Right lobe of liver (tissue), 4 donors: ENCODE results near the gene CCDC68.

Experiments
- CTCF ChIP-seq, 4 donors: fragments of 200-600 bp in 3 of 4; fragments of 450-650 bp in 1 of 4; IDR thresholded peaks; one replicate each; pipeline versions ENCODE4 v1.5.1 to v1.8.0; 2016 to 2022; ENCODE audit warnings: antibody characterized with exemption in 4 of 4, mild to moderate bottlenecking in 2 of 4
- POLR2A ChIP-seq: fragments of 450-650 bp; IDR thresholded peaks from one replicate; pipeline ENCODE4 v1.6.1; 2017; ENCODE audit warnings: antibody characterized with exemption, mild to moderate bottlenecking
- donor health status: DM: no; HTN: no; CAD: no.
- donor health status: DM: no; HTN: no; CAD: no.
- donor health status: DM: no; HTN: yes; CAD: no.

- TF ChIP-seq CTCF (IDR thresholded peaks at IDR 0.05): no peak
- no peak for TF ChIP-seq POLR2A
These were observed 9.5 kb upstream of the CCDC68 start for GRCh38 chr18:54968807-54969206.
